Activated naive CD4-positive, alpha-beta T cell treated with anti-CD3 and anti-CD28 coated beads, Interleukin-2, amount 10 ng/mL, durations not matched to agents 7 days and 5 days (primary cell): ENCODE data around the gene ARHGEF10L.

Experiments used
- CTCF ChIA-PET: fragments of 350-600 bp; sonication (Branson Sonifier 250); formaldehyde crosslinking; loops from one replicate; lab custom pipeline; 2021; ENCODE audit warnings: antibody characterized with exemption; lab: Charles Lee
- DNase-seq: peaks from one replicate; pipeline ENCODE4 v3.0.0-alpha.2; 2020
- H3K27ac Mint-ChIP-seq: one replicate; pipeline ENCODE4 v1.8.0; 2021; ENCODE audit warnings: mild to moderate bottlenecking, moderate library complexity, mixed read lengths
- H3K27me3 Mint-ChIP-seq: one replicate; pipeline ENCODE4 v1.8.0; 2021; ENCODE audit warnings: mild to moderate bottlenecking, mixed read lengths
- H3K36me3 Mint-ChIP-seq: one replicate; pipeline ENCODE4 v1.8.0; 2021; ENCODE audit warnings: mixed read lengths
- H3K4me1 Mint-ChIP-seq: one replicate; pipeline ENCODE4 v1.8.0; 2021; ENCODE audit warnings: mixed read lengths
- H3K4me3 Mint-ChIP-seq: one replicate; pipeline ENCODE4 v1.8.0; 2021; ENCODE audit warnings: mild to moderate bottlenecking, moderate library complexity, mixed read lengths
- H3K9me3 Mint-ChIP-seq: one replicate; pipeline ENCODE4 v1.8.0; 2021; ENCODE audit warnings: mixed read lengths

The ARHGEF10L gene

DNA sequence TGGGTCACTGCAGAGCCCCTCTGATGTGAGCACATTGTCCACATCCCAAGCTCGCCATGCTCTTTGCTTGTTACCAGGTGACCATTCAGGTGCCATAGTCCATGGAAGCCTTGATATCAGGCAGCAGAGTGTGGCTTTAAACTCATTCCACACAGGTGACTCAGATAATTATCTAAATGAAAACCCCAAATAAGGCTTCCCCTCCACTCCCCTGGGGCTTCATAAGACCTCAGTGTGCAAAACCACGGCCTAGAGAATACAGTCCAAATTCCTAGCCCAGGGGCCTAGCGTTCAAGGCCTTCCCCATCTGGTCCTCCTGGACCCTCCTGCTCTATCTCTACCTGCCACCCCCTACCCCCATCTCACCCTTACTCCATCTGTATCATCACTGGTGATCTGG, 97.1 kb downstream of the ARHGEF10L start:
- Mint-ChIP-seq H3K4me3 (no peak overlapping the region), H3K27me3 (no peaks in the 10 kb centered on the region), H3K4me1 (no peaks in the 10 kb centered on the region), H3K9me3 (no peaks in the 10 kb centered on the region), H3K36me3 (no peaks in the 10 kb centered on the region), H3K27ac (no peak overlapping the region)
- CTCF ChIA-PET: no interaction called here
- no peak for DNase-seq

DNA sequence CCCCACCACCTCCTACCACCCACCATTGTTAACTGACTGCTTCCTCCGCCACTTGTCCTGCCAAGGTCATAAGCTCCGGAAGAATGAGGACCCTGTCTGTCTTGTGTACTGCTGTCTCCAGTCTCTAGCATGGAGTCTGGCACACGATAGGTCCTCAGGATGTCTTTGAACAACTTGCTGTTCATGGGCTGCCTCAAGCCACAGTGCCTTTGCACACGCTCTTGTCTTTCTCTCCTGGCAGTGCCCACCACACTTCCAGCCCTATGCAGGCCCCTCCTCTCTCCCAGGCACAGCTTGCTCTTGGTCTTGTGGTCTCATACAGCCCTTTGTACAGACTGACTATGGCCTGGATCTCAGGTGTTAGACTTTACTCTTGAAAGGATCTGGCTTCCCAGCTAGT, 97.6 kb downstream of the ARHGEF10L start:
- H3K4me1 Mint-ChIP-seq: no peaks in the 10 kb centered on the region
- no peaks in the 10 kb centered on the region for H3K27me3 Mint-ChIP-seq
- no peaks in the 10 kb centered on the region for H3K9me3 Mint-ChIP-seq
- CTCF ChIA-PET: no interaction called here
- no peak for DNase-seq
- no peak overlapping the region for H3K4me3 Mint-ChIP-seq
- no peak overlapping the region for H3K27ac Mint-ChIP-seq
- no peaks in the 10 kb centered on the region for H3K36me3 Mint-ChIP-seq

DNA sequence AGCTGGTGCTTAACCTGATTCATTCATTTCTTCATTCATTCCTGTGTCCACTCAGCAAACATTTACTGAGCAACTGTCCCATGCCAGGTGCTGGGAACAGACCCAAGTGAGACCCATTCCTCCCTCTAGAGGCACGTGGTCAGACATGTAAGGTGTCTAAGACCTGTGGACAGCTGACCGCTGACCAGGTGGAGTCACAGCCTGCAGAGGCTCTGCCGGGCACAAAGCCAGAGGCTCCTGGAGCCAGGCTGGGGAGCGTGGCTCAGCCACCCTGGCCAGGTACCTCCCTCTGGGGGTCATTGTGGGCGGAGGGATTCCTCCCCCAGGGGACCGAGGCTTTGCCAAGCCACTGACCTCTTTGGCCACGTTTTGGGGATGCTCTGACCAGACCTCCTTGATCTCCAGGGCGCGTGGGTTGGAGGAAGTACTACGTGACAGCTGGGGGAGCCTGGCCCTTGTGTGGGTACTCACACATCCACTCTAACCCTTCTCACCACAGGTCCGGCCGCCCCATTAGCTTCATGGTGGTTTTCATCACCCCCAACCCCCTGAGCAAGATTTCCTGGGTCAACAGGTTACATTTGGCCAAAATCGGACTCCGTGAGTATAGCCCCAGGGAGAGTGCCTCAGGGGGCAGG, 100.3 kb downstream of the ARHGEF10L start:
- H3K27me3 Mint-ChIP-seq: no peaks in the 10 kb centered on the region
- H3K27ac Mint-ChIP-seq: no peak overlapping the region
- no peak overlapping the region for H3K4me3 Mint-ChIP-seq
- DNase-seq: no peak
- no peaks in the 10 kb centered on the region for H3K36me3 Mint-ChIP-seq
- H3K9me3 Mint-ChIP-seq: no peaks in the 10 kb centered on the region
- CTCF ChIA-PET: no interaction called here
- no peaks in the 10 kb centered on the region for H3K4me1 Mint-ChIP-seq

DNA sequence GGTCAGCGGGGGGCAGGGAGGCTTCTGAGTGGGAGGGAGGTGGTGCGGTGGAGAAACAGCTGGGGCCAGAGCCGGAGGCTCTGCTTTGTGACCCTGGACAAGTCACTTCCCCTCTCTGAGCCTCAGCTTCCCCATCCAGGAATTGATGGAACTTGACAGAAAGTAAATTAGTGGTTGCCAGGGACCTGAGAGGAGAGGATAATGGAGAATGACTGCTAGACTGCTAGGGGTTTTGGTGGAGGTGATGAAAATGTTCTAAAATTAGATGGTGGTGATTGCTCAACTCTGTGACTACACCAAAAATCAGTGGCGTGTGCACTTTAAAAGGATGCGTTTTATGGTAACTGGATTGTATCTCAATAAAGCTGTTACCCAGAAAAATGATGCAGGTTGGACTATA, 100.9 kb downstream of the ARHGEF10L start:
- Mint-ChIP-seq H3K4me3 (no peak overlapping the region), H3K27me3 (no peaks in the 10 kb centered on the region), H3K9me3 (no peaks in the 10 kb centered on the region), H3K4me1 (no peaks in the 10 kb centered on the region), H3K27ac (no peak overlapping the region), H3K36me3 (no peaks in the 10 kb centered on the region)
- DNase-seq: no peak
- CTCF ChIA-PET: no interaction called here

DNA sequence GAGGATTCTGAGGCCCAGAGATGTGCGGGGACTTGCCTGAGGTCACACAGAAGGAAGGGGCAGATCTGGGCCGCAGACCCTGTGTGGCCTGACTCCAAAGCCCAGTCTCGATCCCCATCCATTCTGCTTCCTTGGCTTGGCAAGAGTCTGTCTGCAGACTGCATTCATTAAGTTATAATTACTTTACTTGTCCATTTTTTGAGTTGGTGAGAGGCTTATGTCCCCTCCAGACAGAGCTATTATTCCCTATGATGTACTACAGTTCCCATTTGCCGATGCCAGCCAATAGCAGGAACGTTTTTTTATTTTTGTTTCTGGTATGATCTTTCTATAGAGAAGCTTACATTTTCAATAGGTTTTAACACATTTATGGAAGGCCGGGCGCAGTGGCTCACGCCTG, 101.5 kb downstream of the ARHGEF10L start:
- no peaks in the 10 kb centered on the region for H3K9me3 Mint-ChIP-seq
- CTCF ChIA-PET: no interaction called here
- H3K27me3 Mint-ChIP-seq: no peaks in the 10 kb centered on the region

DNA sequence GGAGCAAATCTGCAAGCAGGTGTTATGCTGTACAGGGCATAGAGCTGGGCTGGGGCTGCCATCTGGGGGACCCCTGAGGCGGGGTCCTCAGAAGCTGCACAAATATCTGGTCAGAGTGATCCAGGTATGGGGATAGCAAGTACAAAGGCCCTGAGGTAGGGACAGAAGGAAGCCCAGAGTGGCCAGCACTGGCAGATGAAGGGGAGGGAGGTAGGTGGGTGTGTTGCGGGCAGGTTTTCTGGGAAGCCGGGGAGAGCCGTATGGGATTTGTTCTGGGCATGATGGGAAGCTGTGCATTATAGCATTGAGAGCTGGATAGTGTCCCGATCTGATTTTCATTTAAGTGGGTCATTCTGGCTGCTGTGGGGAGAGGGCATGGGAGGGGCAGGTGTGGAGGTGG, 102.7 kb downstream of the ARHGEF10L start:
- no peaks in the 10 kb centered on the region for H3K36me3 Mint-ChIP-seq
- H3K27me3 Mint-ChIP-seq: no peaks in the 10 kb centered on the region
- H3K4me3 Mint-ChIP-seq: no peak overlapping the region
- CTCF ChIA-PET: interaction anchor here (1.6 kb wide), 1 partner anchor 19 kb away, joined by 4 read pairs; no protein-coding TSS in a partner anchor
- no peak for DNase-seq
- H3K27ac Mint-ChIP-seq: no peak overlapping the region
- H3K9me3 Mint-ChIP-seq: no peaks in the 10 kb centered on the region
- no peaks in the 10 kb centered on the region for H3K4me1 Mint-ChIP-seq

More for the DNA sequence above, 101.5 kb downstream of the ARHGEF10L start:
- no peaks in the 10 kb centered on the region for H3K36me3 Mint-ChIP-seq
- no peak for DNase-seq
- no peaks in the 10 kb centered on the region for H3K4me1 Mint-ChIP-seq
- no peak overlapping the region for H3K27ac Mint-ChIP-seq
- no peak overlapping the region for H3K4me3 Mint-ChIP-seq

DNA sequence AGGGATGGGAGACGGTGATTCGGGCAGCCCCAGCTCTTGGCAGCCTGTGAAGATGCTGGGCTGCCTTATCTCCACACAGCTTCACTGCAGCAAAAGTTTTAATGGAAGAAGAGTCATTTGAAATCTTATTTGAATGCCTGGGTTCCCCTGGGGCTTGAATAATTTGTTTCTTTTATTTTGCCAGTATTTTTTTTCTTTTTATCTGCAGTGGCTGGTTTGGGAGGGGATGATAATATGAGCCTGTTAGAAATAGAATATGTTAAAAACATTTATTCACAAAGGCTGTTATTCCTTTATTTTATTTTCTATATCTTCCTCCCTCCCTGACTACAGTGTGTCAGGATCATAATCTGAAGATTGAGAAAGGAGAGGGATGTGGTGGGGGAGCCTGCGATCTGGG, 103.4 kb downstream of the ARHGEF10L start:
- CTCF ChIA-PET: interaction anchor here (1.6 kb wide), 1 partner anchor 18 kb away, joined by 4 read pairs; no protein-coding TSS in a partner anchor
- H3K4me1 Mint-ChIP-seq: no peaks in the 10 kb centered on the region
- no peaks in the 10 kb centered on the region for H3K36me3 Mint-ChIP-seq
- no peak for DNase-seq
- no peaks in the 10 kb centered on the region for H3K27me3 Mint-ChIP-seq
- no peak overlapping the region for H3K4me3 Mint-ChIP-seq
- H3K27ac Mint-ChIP-seq: no peak overlapping the region
- H3K9me3 Mint-ChIP-seq: no peaks in the 10 kb centered on the region

DNA sequence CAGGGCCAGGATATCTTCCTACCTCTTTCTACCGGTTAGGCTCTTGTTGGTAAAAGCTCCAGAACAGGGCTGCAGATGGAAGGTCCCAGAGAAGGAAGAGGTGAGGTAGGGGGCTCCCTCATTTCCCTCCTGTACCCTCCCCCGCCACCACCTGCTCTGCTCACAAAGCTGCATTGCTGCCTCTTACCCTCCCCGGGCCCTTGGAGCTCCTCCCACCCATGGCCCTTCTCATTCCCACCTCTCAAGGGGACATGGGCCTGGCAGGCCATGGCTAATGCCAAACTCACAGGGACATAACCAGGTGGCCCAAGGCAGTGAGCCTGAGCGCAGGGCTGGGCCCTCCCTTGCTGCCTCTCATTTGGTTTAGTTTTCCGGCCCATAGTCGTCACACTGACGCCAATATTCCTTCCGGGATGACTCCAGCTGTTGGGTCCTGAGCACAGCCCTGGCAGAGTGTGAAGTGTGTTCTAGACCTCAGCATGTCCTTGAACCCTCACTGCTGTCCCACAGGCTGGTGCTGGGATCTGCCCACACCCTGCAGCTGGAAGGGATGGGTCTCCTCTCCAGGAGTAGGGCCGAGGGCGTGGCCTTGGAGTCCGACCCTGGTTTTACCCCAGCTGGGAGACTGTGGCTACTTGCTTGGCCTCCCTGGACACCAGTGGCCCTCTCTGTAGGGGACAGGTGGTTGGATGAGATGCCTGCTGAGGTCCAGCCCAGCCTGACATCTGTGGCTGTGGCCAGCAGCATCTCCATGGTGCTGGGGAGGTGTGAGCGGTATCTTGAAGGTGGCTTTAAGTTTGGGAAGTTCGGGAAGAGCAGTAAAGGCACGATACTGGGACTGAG, 104.6 kb downstream of the ARHGEF10L start:
- Mint-ChIP-seq H3K27ac (no peak overlapping the region), H3K4me3 (no peak overlapping the region), H3K9me3 (no peaks in the 10 kb centered on the region), H3K4me1 (no peaks in the 10 kb centered on the region), H3K36me3 (no peaks in the 10 kb centered on the region), H3K27me3 (no peaks in the 10 kb centered on the region)
- CTCF ChIA-PET: interaction anchor here (1.6 kb wide), 1 partner anchor 17 kb away, joined by 4 read pairs; no protein-coding TSS in a partner anchor
- DNase-seq: no peak

DNA sequence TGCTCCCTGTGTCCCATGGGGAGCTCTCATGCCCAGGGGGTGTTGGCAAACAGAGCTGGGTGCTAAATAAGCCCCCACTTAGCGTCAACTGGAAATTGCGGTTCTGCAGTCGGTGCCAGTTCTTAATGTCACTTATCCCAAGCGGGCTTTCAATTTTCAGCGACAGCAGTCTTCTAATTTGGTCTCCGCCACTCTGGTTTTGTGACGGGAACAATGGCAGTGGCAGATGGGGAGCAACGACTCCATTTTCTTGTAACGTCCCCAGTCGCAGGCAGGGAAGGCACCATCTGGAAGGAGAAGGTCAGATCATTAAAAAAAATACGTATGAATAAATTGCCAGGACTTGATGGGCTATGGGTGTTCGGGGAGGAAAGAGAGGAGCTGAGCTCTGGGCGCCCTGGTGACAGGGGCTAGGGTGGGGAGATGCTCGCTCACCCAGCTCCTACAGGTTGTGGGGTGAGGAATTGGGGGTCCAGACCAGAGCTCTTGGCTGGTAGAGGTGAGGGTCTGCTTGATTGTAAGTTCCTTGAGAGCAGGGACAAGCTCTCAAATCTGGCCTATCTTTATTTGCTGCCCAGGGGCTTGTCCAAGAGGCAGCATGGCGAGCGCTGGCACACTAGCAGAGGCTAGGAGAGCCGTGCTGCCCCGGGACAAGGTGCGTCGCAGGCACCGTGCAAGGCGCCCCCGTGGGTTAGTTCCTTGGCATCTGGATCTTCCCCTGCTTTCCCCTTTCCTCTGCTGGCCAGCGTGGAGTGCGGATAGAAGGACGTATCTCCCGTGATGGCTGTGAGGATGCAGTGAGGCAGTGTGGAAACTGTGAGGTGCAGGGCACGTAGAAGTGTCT, 105.8 kb downstream of the ARHGEF10L start:
- no peak for DNase-seq
- Mint-ChIP-seq H3K9me3 (no peaks in the 10 kb centered on the region), H3K27me3 (no peaks in the 10 kb centered on the region), H3K4me3 (no peak overlapping the region), H3K36me3 (no peaks in the 10 kb centered on the region), H3K4me1 (no peaks in the 10 kb centered on the region), H3K27ac (no peak overlapping the region)
- CTCF ChIA-PET: no interaction called here

DNA sequence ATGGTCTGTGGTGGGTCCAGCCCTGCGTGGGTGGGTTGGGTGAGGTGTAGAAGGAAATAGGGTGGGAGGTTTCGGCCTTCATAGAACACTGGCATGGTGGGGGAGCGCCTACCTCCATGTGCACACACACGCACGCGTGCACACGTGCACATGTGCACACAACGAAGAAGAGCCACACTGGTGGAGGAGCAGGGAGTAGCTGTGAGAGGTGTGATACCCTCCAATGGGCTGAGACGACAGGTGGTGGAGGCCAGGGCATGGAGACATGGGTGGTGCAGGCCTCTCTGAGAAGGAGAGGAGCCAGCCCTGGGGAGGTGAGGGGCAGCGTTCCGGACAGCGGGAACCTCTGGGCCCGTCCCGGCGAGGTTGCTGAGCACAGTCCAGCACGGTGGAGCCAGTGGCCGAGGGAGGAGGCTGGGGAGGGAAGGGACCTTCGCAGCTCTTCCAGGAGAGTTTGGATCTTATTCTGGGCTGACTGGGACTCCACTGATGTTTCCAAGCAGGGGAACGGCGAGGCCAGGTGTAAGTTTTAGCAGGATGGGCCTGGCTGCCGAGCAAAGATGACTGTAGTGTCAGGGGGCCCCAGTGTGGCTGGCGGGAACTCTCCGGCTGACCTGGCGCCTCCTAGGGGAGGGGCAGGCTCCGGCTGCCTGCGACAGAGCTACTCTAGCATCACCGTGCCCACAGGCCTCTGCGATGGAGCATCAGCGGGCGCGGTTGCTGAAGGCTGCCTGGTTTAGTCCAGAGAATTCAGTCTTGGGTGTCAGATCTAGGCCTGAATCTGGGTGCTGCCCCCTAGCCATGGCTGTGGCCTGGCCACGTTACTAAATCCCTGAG, 107.2 kb downstream of the ARHGEF10L start:
- Mint-ChIP-seq H3K27me3 (no peaks in the 10 kb centered on the region), H3K27ac (no peak overlapping the region), H3K4me3 (no peak overlapping the region), H3K9me3 (no peaks in the 10 kb centered on the region), H3K4me1 (no peaks in the 10 kb centered on the region), H3K36me3 (no peaks in the 10 kb centered on the region)
- CTCF ChIA-PET: no interaction called here
- no peak for DNase-seq

DNA sequence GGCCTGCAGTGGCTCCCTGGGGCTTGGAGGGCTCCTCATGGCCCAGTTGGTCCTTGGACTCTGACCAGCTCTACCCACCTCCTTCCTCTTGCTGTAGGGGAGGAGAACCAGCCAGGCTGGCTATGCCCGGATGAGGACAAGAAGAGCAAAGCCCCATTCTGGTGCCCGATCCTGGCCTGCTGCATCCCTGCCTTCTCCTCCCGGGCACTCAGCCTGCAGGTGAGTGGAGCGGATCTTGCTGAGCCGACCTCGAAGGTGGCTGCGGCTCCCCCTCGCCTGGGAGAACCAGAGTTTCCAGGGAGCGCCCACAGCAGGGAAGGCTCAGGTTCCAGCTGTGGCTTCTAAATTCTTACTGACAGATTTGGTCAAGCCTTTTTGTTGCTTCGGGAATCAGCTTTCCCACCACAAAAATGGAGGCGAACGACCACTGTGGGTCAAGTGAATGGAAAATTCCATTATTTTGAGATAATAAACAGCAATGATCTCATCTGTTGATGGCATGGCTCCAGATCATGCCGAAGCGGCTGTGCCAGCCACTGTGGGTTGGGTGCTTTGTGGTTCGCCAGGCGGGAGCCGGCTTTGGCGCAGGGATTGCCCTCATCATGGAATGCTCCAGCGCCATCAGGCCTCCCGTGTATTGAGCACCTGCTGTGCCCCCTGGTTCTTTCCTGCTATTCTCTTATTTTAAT, 109.1 kb downstream of the ARHGEF10L start:
- H3K27me3 Mint-ChIP-seq: no peaks in the 10 kb centered on the region

DNA sequence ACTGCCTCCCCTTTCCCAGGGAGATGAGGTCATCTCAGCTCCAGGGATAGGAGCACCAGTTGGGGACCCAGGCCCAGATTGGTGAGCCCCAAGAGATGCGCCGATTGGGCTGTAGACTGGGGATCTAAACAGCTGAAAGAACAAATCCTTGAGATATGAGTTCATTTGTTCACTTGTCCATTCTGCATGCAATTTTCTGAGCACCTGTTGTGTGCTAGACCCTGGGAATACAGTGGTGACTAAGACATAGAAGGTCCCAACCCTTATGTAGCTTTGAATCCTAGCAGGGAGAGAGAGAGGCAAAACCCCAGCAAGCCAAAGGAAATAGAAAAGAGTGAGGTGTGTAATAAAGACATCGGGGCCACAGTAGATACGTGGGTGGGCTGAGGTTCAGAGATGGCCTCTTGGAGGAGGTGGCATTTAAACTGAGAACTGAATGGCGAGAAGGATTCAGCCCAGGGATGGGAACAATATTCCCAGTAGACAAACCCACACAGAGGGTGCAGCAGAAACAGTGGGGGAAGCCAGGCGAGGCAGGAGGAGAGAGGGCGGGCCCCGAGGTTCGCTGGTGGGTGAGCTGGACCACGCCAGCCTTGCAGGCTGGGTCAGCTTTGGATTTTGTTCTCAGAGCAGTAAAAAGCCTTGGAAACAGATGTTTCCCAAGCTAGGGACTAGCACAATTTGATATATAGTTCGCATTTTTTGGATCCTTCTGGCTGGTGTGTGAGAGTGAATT, 110.0 kb downstream of the ARHGEF10L start:
- DNase-seq: no peak
- Mint-ChIP-seq H3K4me3 (no peak overlapping the region), H3K36me3 (no peaks in the 10 kb centered on the region), H3K4me1 (no peaks in the 10 kb centered on the region), H3K9me3 (no peaks in the 10 kb centered on the region), H3K27me3 (no peaks in the 10 kb centered on the region), H3K27ac (no peak overlapping the region)
- CTCF ChIA-PET: no interaction called here

More for the DNA sequence above, 109.1 kb downstream of the ARHGEF10L start:
- H3K4me3 Mint-ChIP-seq: no peak overlapping the region
- no peaks in the 10 kb centered on the region for H3K9me3 Mint-ChIP-seq
- no peak for DNase-seq
- CTCF ChIA-PET: no interaction called here
- H3K36me3 Mint-ChIP-seq: no peaks in the 10 kb centered on the region
- H3K4me1 Mint-ChIP-seq: no peaks in the 10 kb centered on the region
- H3K27ac Mint-ChIP-seq: no peak overlapping the region

DNA sequence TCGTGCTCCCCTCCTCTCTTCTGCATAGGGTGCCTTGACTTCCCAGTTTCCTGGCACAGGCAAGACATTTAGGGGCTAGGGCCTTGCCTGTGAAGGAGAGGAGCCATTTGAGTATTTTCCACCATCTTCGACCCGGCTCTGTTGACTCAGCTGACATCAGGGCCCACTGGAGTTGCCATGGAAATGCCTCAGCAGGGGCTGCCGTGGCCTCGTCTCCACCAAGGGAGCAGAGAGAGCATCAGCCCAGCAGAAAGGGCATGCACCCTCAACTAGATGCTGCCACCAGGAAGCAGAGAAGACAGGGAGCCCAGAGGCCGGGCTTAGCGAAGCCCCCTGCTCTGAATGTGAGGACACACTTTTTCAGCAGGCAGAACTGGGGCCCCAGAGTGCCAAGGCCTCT, 113.8 kb downstream of the ARHGEF10L start:
- Mint-ChIP-seq H3K4me3 (no peak overlapping the region), H3K27me3 (no peaks in the 10 kb centered on the region), H3K36me3 (no peaks in the 10 kb centered on the region), H3K9me3 (no peaks in the 10 kb centered on the region), H3K27ac (no peak overlapping the region), H3K4me1 (no peaks in the 10 kb centered on the region)
- CTCF ChIA-PET: interaction anchor here (0.8 to 1.5 kb wide), 3 partner anchors 8 to 928 kb away, joined by 3 to 5 read pairs (median 4); no protein-coding TSS in a partner anchor
- no peak for DNase-seq
